ENCODE data around the gene SMYD3.

DNA sequence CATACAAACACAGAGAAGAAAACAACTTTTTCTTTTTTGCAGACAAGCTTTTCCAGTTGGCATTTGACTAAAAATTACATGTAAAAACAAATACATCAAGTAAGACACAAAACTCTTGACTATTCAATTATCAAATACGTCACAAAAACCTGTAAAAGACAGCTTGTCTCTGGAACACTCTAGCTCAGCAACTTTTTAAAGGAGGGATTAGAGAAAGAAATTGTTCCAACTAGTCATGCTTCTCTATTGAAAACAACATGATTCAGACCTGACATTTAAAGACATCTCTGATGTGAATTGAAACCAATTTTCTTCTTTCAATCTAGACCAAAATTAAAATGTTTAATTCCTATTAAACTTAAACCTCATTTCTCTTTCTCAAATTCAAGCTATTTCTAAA, 30.3 kb downstream of the SMYD3 start:
- TF ChIP-seq, protein P1, sequence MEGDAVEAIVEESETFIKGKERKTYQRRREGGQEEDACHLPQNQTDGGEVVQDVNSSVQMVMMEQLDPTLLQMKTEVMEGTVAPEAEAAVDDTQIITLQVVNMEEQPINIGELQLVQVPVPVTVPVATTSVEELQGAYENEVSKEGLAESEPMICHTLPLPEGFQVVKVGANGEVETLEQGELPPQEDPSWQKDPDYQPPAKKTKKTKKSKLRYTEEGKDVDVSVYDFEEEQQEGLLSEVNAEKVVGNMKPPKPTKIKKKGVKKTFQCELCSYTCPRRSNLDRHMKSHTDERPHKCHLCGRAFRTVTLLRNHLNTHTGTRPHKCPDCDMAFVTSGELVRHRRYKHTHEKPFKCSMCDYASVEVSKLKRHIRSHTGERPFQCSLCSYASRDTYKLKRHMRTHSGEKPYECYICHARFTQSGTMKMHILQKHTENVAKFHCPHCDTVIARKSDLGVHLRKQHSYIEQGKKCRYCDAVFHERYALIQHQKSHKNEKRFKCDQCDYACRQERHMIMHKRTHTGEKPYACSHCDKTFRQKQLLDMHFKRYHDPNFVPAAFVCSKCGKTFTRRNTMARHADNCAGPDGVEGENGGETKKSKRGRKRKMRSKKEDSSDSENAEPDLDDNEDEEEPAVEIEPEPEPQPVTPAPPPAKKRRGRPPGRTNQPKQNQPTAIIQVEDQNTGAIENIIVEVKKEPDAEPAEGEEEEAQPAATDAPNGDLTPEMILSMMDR (tag by site-specific recombination; IDR thresholded peaks at IDR 0.05): no peak
- TF ChIP-seq WT1 (tag by site-specific recombination; IDR thresholded peaks at IDR 0.05): no peak
- TF ChIP-seq ZNF112 (tag by site-specific recombination; IDR thresholded peaks at IDR 0.05): no peak
- no peak for TF ChIP-seq ZNF76 (tag by site-specific recombination; IDR thresholded peaks at IDR 0.05; ENCODE audit: borderline replicate concordance, low read depth)
- no peak for TF ChIP-seq ZBTB20 (tag by site-specific recombination; IDR thresholded peaks at IDR 0.05)
- no peak for TF ChIP-seq ZNF747 (tag by site-specific recombination; IDR thresholded peaks at IDR 0.05)
- no peak for TF ChIP-seq ZNF350 (tag by site-specific recombination; IDR thresholded peaks at IDR 0.05)
- TF ChIP-seq, protein P2, sequence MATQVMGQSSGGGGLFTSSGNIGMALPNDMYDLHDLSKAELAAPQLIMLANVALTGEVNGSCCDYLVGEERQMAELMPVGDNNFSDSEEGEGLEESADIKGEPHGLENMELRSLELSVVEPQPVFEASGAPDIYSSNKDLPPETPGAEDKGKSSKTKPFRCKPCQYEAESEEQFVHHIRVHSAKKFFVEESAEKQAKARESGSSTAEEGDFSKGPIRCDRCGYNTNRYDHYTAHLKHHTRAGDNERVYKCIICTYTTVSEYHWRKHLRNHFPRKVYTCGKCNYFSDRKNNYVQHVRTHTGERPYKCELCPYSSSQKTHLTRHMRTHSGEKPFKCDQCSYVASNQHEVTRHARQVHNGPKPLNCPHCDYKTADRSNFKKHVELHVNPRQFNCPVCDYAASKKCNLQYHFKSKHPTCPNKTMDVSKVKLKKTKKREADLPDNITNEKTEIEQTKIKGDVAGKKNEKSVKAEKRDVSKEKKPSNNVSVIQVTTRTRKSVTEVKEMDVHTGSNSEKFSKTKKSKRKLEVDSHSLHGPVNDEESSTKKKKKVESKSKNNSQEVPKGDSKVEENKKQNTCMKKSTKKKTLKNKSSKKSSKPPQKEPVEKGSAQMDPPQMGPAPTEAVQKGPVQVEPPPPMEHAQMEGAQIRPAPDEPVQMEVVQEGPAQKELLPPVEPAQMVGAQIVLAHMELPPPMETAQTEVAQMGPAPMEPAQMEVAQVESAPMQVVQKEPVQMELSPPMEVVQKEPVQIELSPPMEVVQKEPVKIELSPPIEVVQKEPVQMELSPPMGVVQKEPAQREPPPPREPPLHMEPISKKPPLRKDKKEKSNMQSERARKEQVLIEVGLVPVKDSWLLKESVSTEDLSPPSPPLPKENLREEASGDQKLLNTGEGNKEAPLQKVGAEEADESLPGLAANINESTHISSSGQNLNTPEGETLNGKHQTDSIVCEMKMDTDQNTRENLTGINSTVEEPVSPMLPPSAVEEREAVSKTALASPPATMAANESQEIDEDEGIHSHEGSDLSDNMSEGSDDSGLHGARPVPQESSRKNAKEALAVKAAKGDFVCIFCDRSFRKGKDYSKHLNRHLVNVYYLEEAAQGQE (tag by site-specific recombination; IDR thresholded peaks at IDR 0.05): no peak
- TF ChIP-seq ZNF354C (tag by site-specific recombination; IDR thresholded peaks at IDR 0.05; ENCODE audit: borderline replicate concordance, low read depth): no peak
- TF ChIP-seq ZNF211 (tag by site-specific recombination; IDR thresholded peaks at IDR 0.05; ENCODE audit: low read depth): no peak
- TF ChIP-seq TCF7L2 (IDR thresholded peaks at IDR 0.05; ENCODE audit: borderline replicate concordance, low read depth, low read length): no peak
